SKM-1 treated with dmso at 0.1 percent for 144 hours (cell line): ENCODE data around the gene ANGPTL8.

Experiments
- DNase-seq: peaks from one replicate; lab custom pipeline; 2025; ENCODE audit not compliant: unreplicated experiment; lab: John Stamatoyannopoulos, UW

ANGPTL8 gene

GRCh38 chr19:11290256-11290655 lies 50.8 kb downstream of the ANGPTL8 start:
- DNase-seq, result no peak

- DNase-seq, result no peak
These were observed 52.0 kb downstream of the ANGPTL8 start for GRCh38 chr19:11291415-11291814.
